Lower leg skin (tissue), 4 donors: ENCODE measurements around the gene RNF17. TPM values are rescaled to one million over a fixed set of nuclear protein-coding genes. Genes with fewer than 3 reads are reported as not detected.

Experiments used
- DNase-seq, 2 donors: peaks; one replicate each; pipeline ENCODE4 v3.0.0-alpha.2; 2019; ENCODE audit warnings: low spot score in 2 of 2
- H3K4me3 ChIP-seq: fragments of 200-600 bp; sonication (generic); 2 replicates; pipeline ENCODE4 v1.5.1; 2017; ENCODE audit warnings: mild to moderate bottlenecking, low read depth; ENCODE audit not compliant: poor library complexity, severe bottlenecking
- POLR2A ChIP-seq, 2 donors: fragments of 450-650 bp; IDR thresholded peaks; one replicate each; pipeline ENCODE4 v1.6.1; 2016 to 2017; ENCODE audit warnings: antibody characterized with exemption in 2 of 2, mild to moderate bottlenecking in 1 of 2, moderate library complexity in 1 of 2
- WGBS, 2 donors: methylation state at CpG; one replicate each; pipeline ENCODE4 v1.1.5; 2018; 5-methylcytosine and 5-hydroxymethylcytosine counted together
- intact Hi-C: fragments of 100-400 bp; cut with DNase I; formaldehyde crosslinking; loops from one replicate; pipeline ENCODE4 v1.15.0; 2023; ENCODE audit warnings: low total_unique reads
- total RNA-seq, 4 donors: library from RNA; depleted of rRNA; stranded (reverse); fragments of >200 nt; gene quantifications; one replicate each; pipeline ENCODE4 v1.1.0, GENCODE V29; 2016
- TF ChIP-seq, protein P1 (sequence below), 3 donors: fragments of 450-650 bp; IDR thresholded peaks; one replicate each; pipeline ENCODE4 v1.5.1; 2016; ENCODE audit warnings: antibody characterized with exemption in 3 of 3, mild to moderate bottlenecking in 3 of 3, moderate library complexity in 2 of 3

RNF17 gene
- total RNA-seq, 4 donors from 2014 or later, result 0.19 TPM; not detected in 3

DNA sequence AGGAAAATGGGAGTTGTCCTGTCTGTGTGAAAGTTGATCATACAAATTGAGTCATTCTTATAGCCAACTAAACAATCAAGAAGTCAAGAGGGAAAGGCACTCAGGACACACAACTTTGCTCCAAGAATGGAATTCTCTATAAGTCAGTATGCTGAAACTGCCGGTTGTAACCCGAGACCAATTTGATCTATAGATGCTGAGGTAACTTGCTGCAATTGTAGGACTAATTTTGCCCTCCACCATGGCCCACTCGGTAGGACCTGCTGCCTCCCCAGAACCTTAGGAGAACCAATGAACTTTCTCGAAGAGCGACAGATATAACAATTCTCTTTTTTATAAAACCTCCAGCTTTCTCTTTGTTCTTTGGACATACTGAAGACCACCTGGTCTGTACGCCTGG, 157.0 kb downstream of the RNF17 start:
- intact Hi-C loops, result no loop called here
- no peak for DNase-seq
- H3K4me3 ChIP-seq, result no peak overlapping the region
- 91 to 92% methylated on average over 6 of the region's 6 CpGs for WGBS, 2 donors
- TF ChIP-seq POLR2A (IDR thresholded peaks at IDR 0.05), result no peak
- TF ChIP-seq, protein P1, sequence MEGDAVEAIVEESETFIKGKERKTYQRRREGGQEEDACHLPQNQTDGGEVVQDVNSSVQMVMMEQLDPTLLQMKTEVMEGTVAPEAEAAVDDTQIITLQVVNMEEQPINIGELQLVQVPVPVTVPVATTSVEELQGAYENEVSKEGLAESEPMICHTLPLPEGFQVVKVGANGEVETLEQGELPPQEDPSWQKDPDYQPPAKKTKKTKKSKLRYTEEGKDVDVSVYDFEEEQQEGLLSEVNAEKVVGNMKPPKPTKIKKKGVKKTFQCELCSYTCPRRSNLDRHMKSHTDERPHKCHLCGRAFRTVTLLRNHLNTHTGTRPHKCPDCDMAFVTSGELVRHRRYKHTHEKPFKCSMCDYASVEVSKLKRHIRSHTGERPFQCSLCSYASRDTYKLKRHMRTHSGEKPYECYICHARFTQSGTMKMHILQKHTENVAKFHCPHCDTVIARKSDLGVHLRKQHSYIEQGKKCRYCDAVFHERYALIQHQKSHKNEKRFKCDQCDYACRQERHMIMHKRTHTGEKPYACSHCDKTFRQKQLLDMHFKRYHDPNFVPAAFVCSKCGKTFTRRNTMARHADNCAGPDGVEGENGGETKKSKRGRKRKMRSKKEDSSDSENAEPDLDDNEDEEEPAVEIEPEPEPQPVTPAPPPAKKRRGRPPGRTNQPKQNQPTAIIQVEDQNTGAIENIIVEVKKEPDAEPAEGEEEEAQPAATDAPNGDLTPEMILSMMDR (IDR thresholded peaks at IDR 0.05), result no peak

DNA sequence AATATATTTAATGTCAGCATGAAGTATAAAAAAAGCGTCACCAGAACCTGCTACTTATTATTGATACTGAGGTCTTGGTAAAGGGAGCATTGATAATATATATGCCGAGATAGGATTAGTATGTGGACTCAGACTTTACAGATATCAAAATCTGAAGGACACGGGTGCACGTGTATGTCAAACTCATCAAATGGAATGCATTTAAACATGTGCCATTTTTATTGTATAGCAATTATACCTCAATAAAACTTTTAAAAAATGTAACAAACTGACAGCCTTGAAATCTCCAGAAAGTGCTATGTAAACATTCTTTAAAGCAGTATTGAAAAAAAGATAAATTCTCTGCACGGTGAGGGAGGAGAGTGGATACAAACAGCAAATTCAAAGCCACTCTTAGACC, 157.9 kb downstream of the RNF17 start:
- WGBS, 2 donors, result 21% methylated on average over 5 of the region's 5 CpGs
- intact Hi-C loops, result no loop called here
- no peak for TF ChIP-seq POLR2A (IDR thresholded peaks at IDR 0.05)
- TF ChIP-seq, protein P1 (IDR thresholded peaks at IDR 0.05), result no peak
- peak overlapping the region; percentile 56 for H3K4me3 ChIP-seq
- DNase-seq, result no peak

DNA sequence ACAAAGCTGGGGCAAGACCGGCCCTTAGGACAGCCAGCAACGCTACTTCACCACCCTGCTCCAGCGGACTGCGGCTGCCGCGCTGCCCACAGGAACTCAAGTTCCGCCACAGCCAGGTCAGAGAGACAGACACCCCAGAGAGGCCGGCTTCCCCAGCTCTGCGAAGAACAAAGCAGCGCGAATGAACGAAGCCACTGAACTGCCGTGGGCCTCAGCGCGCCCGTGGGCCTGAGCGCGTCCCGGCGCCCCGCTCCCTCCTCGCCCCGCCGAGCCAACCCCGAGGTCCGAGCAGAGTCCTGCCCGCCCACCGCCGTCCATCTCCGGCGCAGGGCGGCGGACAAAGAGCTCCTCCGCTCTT, 158.4 kb downstream of the RNF17 start:
- no peak for TF ChIP-seq POLR2A (IDR thresholded peaks at IDR 0.05)
- TF ChIP-seq, protein P1 (IDR thresholded peaks at IDR 0.05), result no peak
- H3K4me3 ChIP-seq, result peak overlapping the region; percentile 56
- WGBS, 2 donors, result 1% methylated on average over 22 to 29 of the region's 34 CpGs
- intact Hi-C loops, result no loop called here
- DNase-seq, result peak in 1 of 2 donors; percentile 80

DNA sequence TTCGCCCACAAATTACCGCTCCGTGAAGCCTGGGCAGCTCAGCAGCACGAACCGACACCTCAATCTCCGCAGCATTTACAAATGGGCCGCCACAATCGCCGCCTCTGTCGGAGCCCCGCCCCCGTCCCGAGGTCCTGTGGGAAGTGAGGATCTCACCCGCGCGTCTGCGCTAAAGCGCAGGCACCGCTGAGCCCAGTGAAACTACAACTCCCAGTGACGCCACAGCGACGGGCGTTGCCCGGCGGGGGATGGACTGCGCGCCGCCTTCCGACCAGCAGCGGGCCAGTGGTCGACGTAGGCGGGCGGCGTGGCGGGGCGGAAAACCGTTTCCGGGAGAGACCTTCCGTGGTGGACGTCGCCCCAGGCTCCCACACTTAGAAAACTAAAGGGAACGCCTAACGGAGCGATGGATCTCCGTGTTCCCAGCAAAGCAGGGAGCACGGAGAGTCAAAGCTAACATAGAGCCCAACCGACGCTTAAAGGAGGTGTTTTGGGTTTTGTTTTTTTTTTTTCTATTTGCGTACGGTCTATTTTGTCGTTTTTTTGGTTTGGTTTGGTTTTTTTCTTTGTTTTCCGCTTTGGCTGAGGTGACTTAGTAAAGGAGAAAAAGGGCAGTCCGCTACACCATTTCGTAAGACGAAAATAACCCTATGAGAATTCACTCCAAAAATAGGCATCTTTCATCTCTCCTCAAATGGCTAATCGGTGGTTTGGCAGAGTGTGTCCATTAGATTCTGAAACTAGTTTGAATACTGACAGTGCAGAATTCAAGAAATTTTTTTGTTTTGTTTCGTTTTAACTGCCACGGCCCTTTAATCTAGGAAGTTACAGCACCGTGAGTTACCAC, 159.0 kb downstream of the RNF17 start:
- DNase-seq, result peak; percentile 95 to 99
- peak in 1 of 2 donors; percentile 6 for TF ChIP-seq POLR2A (IDR thresholded peaks at IDR 0.05)
- TF ChIP-seq, protein P1 (IDR thresholded peaks at IDR 0.05), result no peak
- intact Hi-C loops, result no loop called here
- H3K4me3 ChIP-seq, result peak overlapping the region; percentile 56
- WGBS, 2 donors, result 0% methylated on average over 45 to 56 of the region's 60 CpGs

DNA sequence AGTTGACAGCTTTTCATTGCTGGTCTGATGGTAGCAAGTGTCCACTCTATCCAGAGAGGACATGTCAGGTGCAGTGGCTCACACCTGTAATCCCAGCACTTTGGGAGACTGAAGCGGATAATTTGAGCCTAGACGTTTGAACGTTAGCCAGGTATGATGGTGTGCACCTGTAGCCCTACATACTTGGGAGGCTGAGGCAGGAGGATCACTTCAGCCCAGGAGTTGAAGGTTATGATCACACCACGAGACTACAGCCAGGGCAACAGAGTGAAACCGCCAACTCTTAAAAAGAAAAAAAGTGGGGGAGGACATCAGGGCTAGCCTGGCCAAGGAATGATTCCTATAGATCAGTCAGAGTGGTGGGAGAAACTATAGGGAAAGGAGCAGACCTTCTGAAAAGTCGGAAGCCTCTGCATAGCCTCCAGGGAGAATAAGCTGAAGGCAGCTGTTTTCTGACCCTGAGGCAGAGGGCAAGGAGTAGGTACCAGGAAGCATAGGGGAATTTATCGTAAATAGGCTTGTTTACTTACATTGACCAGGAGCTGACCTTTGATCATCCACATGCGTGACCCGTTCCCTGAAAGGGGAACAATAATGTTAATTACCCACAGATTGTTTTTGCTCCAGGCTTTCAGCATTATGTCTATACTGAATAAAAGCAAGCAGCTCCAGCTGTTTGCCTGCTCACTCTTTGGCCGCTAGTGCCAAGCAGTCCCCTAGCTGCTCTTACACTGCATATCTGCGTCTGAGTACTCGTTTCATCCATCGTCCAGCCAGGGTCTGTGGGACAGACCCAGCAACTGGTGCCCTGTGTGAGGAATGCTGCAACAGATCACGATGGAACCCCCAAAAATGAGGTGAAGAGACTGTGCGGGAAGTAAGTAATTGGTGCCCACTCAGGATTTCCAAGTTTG, 161.6 kb downstream of the RNF17 start:
- H3K4me3 ChIP-seq, result no peak overlapping the region
- no peak for DNase-seq
- TF ChIP-seq POLR2A (IDR thresholded peaks at IDR 0.05), result no peak
- TF ChIP-seq, protein P1 (IDR thresholded peaks at IDR 0.05), result no peak
- 74 to 76% methylated on average over 15 of the region's 15 CpGs for WGBS, 2 donors
- intact Hi-C loops, result no loop called here
